ENCODE data around the gene OR5K1. TPM values are rescaled to one million over a fixed set of nuclear protein-coding genes. Genes with fewer than 3 reads are reported as not detected.

OR5K1 gene
- total RNA-seq, 1 experiment from 2014 or later, result not detected

GRCh38 chr3:98449606-98450193, 13.3 kb upstream of the OR5K1 start:
- intact Hi-C loops (cut with micrococcal nuclease), result no loop called here
- Histone ChIP-seq H3K27ac (ENCODE audit: low read depth, low read length) (no peak overlapping the region), H3K4me3 (replicated peaks in 1 of 2; ENCODE audit: low read depth in 1 of 2, low read length in 2 of 2) (no peak overlapping the region), H3K4me1 (ENCODE audit: control insufficient read depth in 1 of 2, insufficient read depth in 2 of 2, low read length in 2 of 2) (peaks cover 5 to 10% of the 10 kb centered on the region in 2 experiments; a peak in 3 of 4 replicates), H3K79me2 (ENCODE audit: insufficient read depth, low read length) (no peaks in the 10 kb centered on the region), H3K36me3 (ENCODE audit: control insufficient read depth in 1 of 2, insufficient read depth in 2 of 2, low read length in 2 of 2) (no peaks in the 10 kb centered on the region), H3K9me3 (ENCODE audit: control insufficient read depth in 1 of 2, insufficient read depth in 1 of 2, low read depth in 1 of 2, low read length in 2 of 2) (no peaks in the 10 kb centered on the region), H3K9ac (ENCODE audit: low read length) (no peak overlapping the region), H2AFZ (ENCODE audit: low read depth, low read length, poor library complexity, severe bottlenecking) (peak overlapping the region; percentile 10), H3K9me2 (ENCODE audit: insufficient read depth) (no peaks in the 10 kb centered on the region), H3K4me2 (ENCODE audit: low read length) (no peak overlapping the region), H4K20me1 (ENCODE audit: insufficient read depth) (no peaks in the 10 kb centered on the region), H3K27me3 (ENCODE audit: insufficient read depth, low read length) (no peaks in the 10 kb centered on the region)
- no peak for DNase-seq (ENCODE audit: low read depth, low spot score)
- BruUV-seq (replicated peaks), result no TSS peak
- ATAC-seq, result no peak
- ChIA-PET POLR2A (no interaction called here), RAD21 (ENCODE audit: low non-redundant PET in 1 of 2, low total read pairs in 2 of 2, uncharacterized antibody in 2 of 2, unreplicated experiment in 2 of 2) (no interaction called here), CTCF (no interaction called here)
- TF ChIP-seq RAD21 (IDR thresholded peaks at IDR 0.05; ENCODE audit: low read depth) (no peak), EGR1 (IDR thresholded peaks at IDR 0.05; ENCODE audit: low read depth) (no peak), POLR2AphosphoS5 (IDR thresholded peaks at IDR 0.05; ENCODE audit: low read depth, low read length) (no peak), FOSL1 (IDR thresholded peaks at IDR 0.05; ENCODE audit: low read depth) (no peak), EZH2 (IDR thresholded peaks at IDR 0.05) (no peak), ATF3 (IDR thresholded peaks at IDR 0.05) (no peak), JUND (IDR thresholded peaks at IDR 0.05) (no peak), YY1 (IDR thresholded peaks at IDR 0.05; ENCODE audit: extremely low read depth, insufficient replicate concordance, low read depth, low read length) (no peak), SIN3A (IDR thresholded peaks at IDR 0.05; ENCODE audit: low read depth) (no peak), POLR2A (IDR thresholded peaks at IDR 0.05; ENCODE audit: borderline replicate concordance, extremely low read depth, insufficient read depth, insufficient read length) (no peak)

DNA sequence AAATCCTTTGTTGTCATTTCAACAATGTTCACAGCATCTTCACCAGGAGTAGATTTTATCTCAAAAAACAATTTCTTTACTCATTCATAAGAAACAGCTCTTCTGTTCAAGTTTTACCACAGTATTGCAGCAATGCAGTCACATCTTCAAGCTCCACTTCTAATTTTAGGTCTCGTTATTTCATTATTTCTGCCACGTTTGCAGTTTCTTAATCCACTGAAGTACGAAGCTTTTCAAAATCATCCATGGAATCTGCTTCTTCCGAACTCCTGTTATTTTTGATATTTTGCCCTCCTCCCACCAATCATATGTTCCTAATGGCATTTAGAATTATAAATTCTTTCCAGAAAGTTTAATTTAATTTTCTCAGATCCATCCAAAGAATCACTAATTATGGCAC, 12.6 kb upstream of the OR5K1 start:
- peak overlapping the region; percentile 10 for H2AFZ ChIP-seq (ENCODE audit: low read depth, low read length, poor library complexity, severe bottlenecking)
- intact Hi-C loops (cut with micrococcal nuclease), result no loop called here
- CTCF ChIA-PET, result no interaction called here
- TF ChIP-seq ZNF274 (IDR thresholded peaks at IDR 0.05; ENCODE audit: low read depth, low read length) (no peak), SIN3A (IDR thresholded peaks at IDR 0.05; ENCODE audit: low read depth) (no peak), ATF3 (IDR thresholded peaks at IDR 0.05) (no peak), ZBTB33 (IDR thresholded peaks at IDR 0.05; ENCODE audit: extremely low read depth, insufficient replicate concordance, low read length) (no peak), CEBPB (IDR thresholded peaks at IDR 0.05; ENCODE audit: low read depth) (no peak), SP1 (IDR thresholded peaks at IDR 0.05; ENCODE audit: low read depth) (no peak), RAD21 (IDR thresholded peaks at IDR 0.05; ENCODE audit: low read depth) (no peak), MAX (IDR thresholded peaks at IDR 0.05) (no peak)

More for the DNA sequence above, 12.6 kb upstream of the OR5K1 start:
- Histone ChIP-seq H3K36me3 (ENCODE audit: control insufficient read depth in 1 of 2, insufficient read depth in 2 of 2, low read length in 2 of 2) (no peaks in the 10 kb centered on the region), H3K4me2 (ENCODE audit: low read length) (no peak overlapping the region), H4K20me1 (ENCODE audit: insufficient read depth) (no peaks in the 10 kb centered on the region), H3K79me2 (ENCODE audit: insufficient read depth, low read length) (no peaks in the 10 kb centered on the region), H3K9ac (ENCODE audit: low read length) (no peak overlapping the region), H3K4me3 (replicated peaks in 1 of 2; ENCODE audit: low read depth in 1 of 2, low read length in 2 of 2) (no peak overlapping the region), H3K9me3 (ENCODE audit: control insufficient read depth in 1 of 2, insufficient read depth in 1 of 2, low read depth in 1 of 2, low read length in 2 of 2) (no peaks in the 10 kb centered on the region), H3K4me1 (ENCODE audit: control insufficient read depth in 1 of 2, insufficient read depth in 2 of 2, low read length in 2 of 2) (peaks cover 5 to 10% of the 10 kb centered on the region in 2 experiments; a peak in 3 of 4 replicates), H3K9me2 (ENCODE audit: insufficient read depth) (no peaks in the 10 kb centered on the region), H3K27ac (ENCODE audit: low read depth, low read length) (no peak overlapping the region), H3K27me3 (ENCODE audit: insufficient read depth, low read length) (no peaks in the 10 kb centered on the region)
- ChIA-PET RAD21 (ENCODE audit: low non-redundant PET in 1 of 2, low total read pairs in 2 of 2, uncharacterized antibody in 2 of 2, unreplicated experiment in 2 of 2) (no interaction called here), POLR2A (no interaction called here)
- no TSS peak for BruUV-seq (replicated peaks)
- ATAC-seq (no peak), DNase-seq (ENCODE audit: low read depth, low spot score) (no peak)

Data from HCT116 (cell line).